ENCODE measurements around the gene SACM1L.
"Not testable (repeated sequence)": the region's sequence is repeated elsewhere in the genome, so short reads cannot be mapped to it uniquely, and the experiment has no call there.

DNA sequence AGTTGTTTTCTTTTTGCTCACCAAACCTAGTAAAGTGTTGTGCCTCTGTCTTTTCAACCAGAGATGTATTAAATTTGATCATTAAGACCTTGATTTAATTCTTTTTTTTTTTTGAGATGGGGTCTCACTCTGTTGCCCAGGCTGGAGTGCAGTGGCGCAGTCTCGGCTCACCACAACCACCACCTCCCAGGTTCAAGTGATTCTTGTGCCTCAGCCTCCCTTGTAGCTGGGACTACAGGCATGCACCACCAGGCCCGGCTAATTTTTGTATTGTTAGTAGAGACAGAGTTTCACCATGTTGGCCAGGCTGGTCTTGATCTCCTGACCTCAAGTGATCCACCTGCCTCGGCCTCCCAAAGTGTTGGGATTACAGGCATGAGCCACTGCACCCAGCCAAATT, 6.0 kb downstream of the SACM1L start:
- TF ChIP-seq SP1 (IDR thresholded peaks at IDR 0.05); NFRKB (IDR thresholded peaks at IDR 0.05); SUZ12 (IDR thresholded peaks at IDR 0.05); ARNT (IDR thresholded peaks at IDR 0.05); ELF4 (IDR thresholded peaks at IDR 0.05); FOXK2 (IDR thresholded peaks at IDR 0.05); TARDBP (IDR thresholded peaks at IDR 0.05); HDGF (IDR thresholded peaks at IDR 0.05; ENCODE audit: borderline replicate concordance); BHLHE40 (IDR thresholded peaks at IDR 0.05; ENCODE audit: borderline replicate concordance); FOXM1 (IDR thresholded peaks at IDR 0.05; ENCODE audit: borderline replicate concordance); ZNF384 (IDR thresholded peaks at IDR 0.05): not testable (repeated sequence)
- TF ChIP-seq, protein P1, sequence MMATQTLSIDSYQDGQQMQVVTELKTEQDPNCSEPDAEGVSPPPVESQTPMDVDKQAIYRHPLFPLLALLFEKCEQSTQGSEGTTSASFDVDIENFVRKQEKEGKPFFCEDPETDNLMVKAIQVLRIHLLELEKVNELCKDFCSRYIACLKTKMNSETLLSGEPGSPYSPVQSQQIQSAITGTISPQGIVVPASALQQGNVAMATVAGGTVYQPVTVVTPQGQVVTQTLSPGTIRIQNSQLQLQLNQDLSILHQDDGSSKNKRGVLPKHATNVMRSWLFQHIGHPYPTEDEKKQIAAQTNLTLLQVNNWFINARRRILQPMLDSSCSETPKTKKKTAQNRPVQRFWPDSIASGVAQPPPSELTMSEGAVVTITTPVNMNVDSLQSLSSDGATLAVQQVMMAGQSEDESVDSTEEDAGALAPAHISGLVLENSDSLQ (IDR thresholded peaks at IDR 0.05) = not testable (repeated sequence)
